HepG2 (cell line): ENCODE data around the gene CGREF1. TPM values are rescaled to one million over a fixed set of nuclear protein-coding genes. Genes with fewer than 3 reads are reported as not detected.

Experiments used
- CREB3 ChIP-seq: sonication (generic); formaldehyde crosslinking; IDR thresholded peaks from 2 replicates; pipeline ENCODE4 v1.5.0; 2020; ENCODE audit warnings: missing genetic modification reagents
- DDIT3 ChIP-seq: sonication (generic); formaldehyde crosslinking; IDR thresholded peaks from 2 replicates; pipeline ENCODE4 v1.4.0; 2020; ENCODE audit warnings: mild to moderate bottlenecking, missing genetic modification reagents
- ETV6 ChIP-seq: sonication (generic); formaldehyde crosslinking; conservative IDR thresholded peaks from 2 replicates; pipeline ENCODE4 v1.4.0; 2020; ENCODE audit warnings: missing genetic modification reagents
- EZH2 ChIP-seq: conservative IDR thresholded peaks from 2 replicates; pipeline ENCODE4 v1.6.1; 2012; ENCODE audit warnings: mild to moderate bottlenecking, low read depth, low read length, moderate library complexity
- FLYWCH1 ChIP-seq: sonication (generic); formaldehyde crosslinking; IDR thresholded peaks from 2 replicates; pipeline ENCODE4 v1.8.1; 2023; ENCODE audit warnings: mild to moderate bottlenecking, missing genetic modification reagents
- HNF4A ChIP-seq: sonication (generic); formaldehyde crosslinking; IDR thresholded peaks from 2 replicates; pipeline ENCODE4 v1.4.0; 2020; ENCODE audit warnings: missing genetic modification reagents
- MIXL1 ChIP-seq: IDR thresholded peaks from 2 replicates; pipeline ENCODE4 v1.6.1; 2016
- NFKBIZ ChIP-seq: IDR thresholded peaks from 2 replicates; pipeline ENCODE4 v1.6.1; 2018; ENCODE audit warnings: missing genetic modification reagents, missing compliant biosample characterization
- NKX3-1 ChIP-seq: sonication (generic); formaldehyde crosslinking; IDR thresholded peaks from 2 replicates; pipeline ENCODE4 v1.5.0; 2020; ENCODE audit warnings: missing genetic modification reagents
- PCBP1 ChIP-seq: fragments of 200-400 bp; formaldehyde crosslinking; IDR thresholded peaks from 2 replicates; pipeline ENCODE4 v1.6.1; 2017; ENCODE audit warnings: mild to moderate bottlenecking, low read depth, low read length, borderline replicate concordance
- SAFB2 ChIP-seq: sonication (generic); formaldehyde crosslinking; IDR thresholded peaks from 2 replicates; pipeline ENCODE4 v1.5.1; 2020; ENCODE audit warnings: missing genetic modification reagents, low read depth, mild to moderate bottlenecking, borderline replicate concordance
- WIZ ChIP-seq: sonication (generic); formaldehyde crosslinking; IDR thresholded peaks from 2 replicates; pipeline ENCODE4 v1.5.1; 2020; ENCODE audit warnings: mild to moderate bottlenecking, missing genetic modification reagents
- ZBTB20 ChIP-seq: sonication (generic); formaldehyde crosslinking; IDR thresholded peaks from 2 replicates; pipeline ENCODE4 v1.8.1; 2023; ENCODE audit warnings: missing genetic modification reagents, low read depth, mild to moderate bottlenecking, borderline replicate concordance
- ZBTB44 ChIP-seq: sonication (generic); formaldehyde crosslinking; IDR thresholded peaks from 2 replicates; pipeline ENCODE4 v1.4.0; 2020; ENCODE audit warnings: missing genetic modification reagents
- ZIK1 ChIP-seq: sonication (generic); formaldehyde crosslinking; IDR thresholded peaks from 2 replicates; pipeline ENCODE4 v1.5.0; 2020; ENCODE audit warnings: mild to moderate bottlenecking, low read depth, missing genetic modification reagents, borderline replicate concordance
- ZNF431 ChIP-seq: sonication (generic); formaldehyde crosslinking; IDR thresholded peaks from 2 replicates; pipeline ENCODE4 v1.9.0; 2022; ENCODE audit warnings: missing genetic modification reagents, low read depth, mild to moderate bottlenecking, borderline replicate concordance
- ZNF501 ChIP-seq: sonication (generic); formaldehyde crosslinking; IDR thresholded peaks from 2 replicates; pipeline ENCODE4 v1.5.1; 2020; ENCODE audit warnings: mild to moderate bottlenecking, moderate library complexity, missing genetic modification reagents
- ZNF543 ChIP-seq: sonication (generic); formaldehyde crosslinking; IDR thresholded peaks from 2 replicates; pipeline ENCODE4 v1.4.0; 2020; ENCODE audit warnings: mild to moderate bottlenecking, missing genetic modification reagents
- ZNF746 ChIP-seq: sonication (generic); formaldehyde crosslinking; IDR thresholded peaks from 2 replicates; pipeline ENCODE4 v1.8.0; 2022; ENCODE audit warnings: mild to moderate bottlenecking, missing genetic modification reagents
- polyA plus RNA-seq, 8 experiments: library from polyadenylated mRNA; depleted of rRNA in 3 of 8; stranded (reverse) in 7 of 8; unstranded in 1 of 8; fragments of >200 nt; fragmentation: Illumina TruSeq in 4 of 8; extraction: Trizol in 4 of 8; gene quantifications; 2 replicates each; pipeline versions ENCODE4 v1.2.1 to v1.2.3, GENCODE V29; 2011 to 2016; ENCODE audit warnings: low read depth in 4 of 8, missing spikeins in 1 of 8, mixed read lengths in 1 of 8; ENCODE audit not compliant: insufficient read depth in 1 of 8
- total RNA-seq, 5 experiments: library from RNA; depleted of rRNA; stranded (reverse); fragments of >200 nt; fragmentation: Illumina TruSeq; extraction: Trizol; gene quantifications; 2 replicates each; pipeline ENCODE4 v1.2.3, GENCODE V29; 2016; ENCODE audit warnings: low read depth in 1 of 5
- TF ChIP-seq, protein P1 (sequence below): sonication (generic); formaldehyde crosslinking; IDR thresholded peaks from 2 replicates; pipeline ENCODE4 v1.4.0; 2020; ENCODE audit warnings: missing genetic modification reagents
- TF ChIP-seq, protein P2 (sequence below): sonication (generic); formaldehyde crosslinking; IDR thresholded peaks from 2 replicates; pipeline ENCODE4 v1.5.0; 2020; ENCODE audit warnings: mild to moderate bottlenecking, missing genetic modification reagents, borderline replicate concordance

Gene CGREF1
- total and polyA plus RNA-seq, 2 of the 13 experiments (the other 11 are each of a cell fraction or from before 2014, with no cell fraction given): 13.9 to 23.4 TPM

- TF ChIP-seq, protein P1, sequence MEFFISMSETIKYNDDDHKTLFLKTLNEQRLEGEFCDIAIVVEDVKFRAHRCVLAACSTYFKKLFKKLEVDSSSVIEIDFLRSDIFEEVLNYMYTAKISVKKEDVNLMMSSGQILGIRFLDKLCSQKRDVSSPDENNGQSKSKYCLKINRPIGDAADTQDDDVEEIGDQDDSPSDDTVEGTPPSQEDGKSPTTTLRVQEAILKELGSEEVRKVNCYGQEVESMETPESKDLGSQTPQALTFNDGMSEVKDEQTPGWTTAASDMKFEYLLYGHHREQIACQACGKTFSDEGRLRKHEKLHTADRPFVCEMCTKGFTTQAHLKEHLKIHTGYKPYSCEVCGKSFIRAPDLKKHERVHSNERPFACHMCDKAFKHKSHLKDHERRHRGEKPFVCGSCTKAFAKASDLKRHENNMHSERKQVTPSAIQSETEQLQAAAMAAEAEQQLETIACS (CRISPR knock-in tag): no peak
- TF ChIP-seq ZNF431 (CRISPR knock-in tag) (no peak; the same call in 1 of the 2 replicates), WIZ (CRISPR knock-in tag) (no peak), ZBTB20 (peak; percentile 76), EZH2 (no peak), DDIT3 (CRISPR knock-in tag) (no peak), ZNF746 (CRISPR knock-in tag) (no peak; the same call in 1 of the 2 replicates), HNF4A (CRISPR knock-in tag) (peak; percentile 87), ZBTB44 (CRISPR knock-in tag) (no peak), NFKBIZ (CRISPR knock-in tag) (peak; percentile 71; the same call in 1 of the 2 replicates), ETV6 (CRISPR knock-in tag) (peak; percentile 11; the same call in 1 of the 2 replicates), SAFB2 (peak; percentile 32; the same call in 1 of the 2 replicates), NKX3-1 (CRISPR knock-in tag) (no peak), ZNF543 (peak; percentile 32; the same call in 1 of the 2 replicates), ZIK1 (CRISPR knock-in tag) (no peak), PCBP1 (no peak), ZNF501 (0 out of 2 replicates have a peak, but pooled peaks have one; percentile 18), FLYWCH1 (CRISPR knock-in tag) (no peak), MIXL1 (CRISPR knock-in tag) (peak; percentile 96), CREB3 (CRISPR knock-in tag) (no peak)
- TF ChIP-seq, protein P2, sequence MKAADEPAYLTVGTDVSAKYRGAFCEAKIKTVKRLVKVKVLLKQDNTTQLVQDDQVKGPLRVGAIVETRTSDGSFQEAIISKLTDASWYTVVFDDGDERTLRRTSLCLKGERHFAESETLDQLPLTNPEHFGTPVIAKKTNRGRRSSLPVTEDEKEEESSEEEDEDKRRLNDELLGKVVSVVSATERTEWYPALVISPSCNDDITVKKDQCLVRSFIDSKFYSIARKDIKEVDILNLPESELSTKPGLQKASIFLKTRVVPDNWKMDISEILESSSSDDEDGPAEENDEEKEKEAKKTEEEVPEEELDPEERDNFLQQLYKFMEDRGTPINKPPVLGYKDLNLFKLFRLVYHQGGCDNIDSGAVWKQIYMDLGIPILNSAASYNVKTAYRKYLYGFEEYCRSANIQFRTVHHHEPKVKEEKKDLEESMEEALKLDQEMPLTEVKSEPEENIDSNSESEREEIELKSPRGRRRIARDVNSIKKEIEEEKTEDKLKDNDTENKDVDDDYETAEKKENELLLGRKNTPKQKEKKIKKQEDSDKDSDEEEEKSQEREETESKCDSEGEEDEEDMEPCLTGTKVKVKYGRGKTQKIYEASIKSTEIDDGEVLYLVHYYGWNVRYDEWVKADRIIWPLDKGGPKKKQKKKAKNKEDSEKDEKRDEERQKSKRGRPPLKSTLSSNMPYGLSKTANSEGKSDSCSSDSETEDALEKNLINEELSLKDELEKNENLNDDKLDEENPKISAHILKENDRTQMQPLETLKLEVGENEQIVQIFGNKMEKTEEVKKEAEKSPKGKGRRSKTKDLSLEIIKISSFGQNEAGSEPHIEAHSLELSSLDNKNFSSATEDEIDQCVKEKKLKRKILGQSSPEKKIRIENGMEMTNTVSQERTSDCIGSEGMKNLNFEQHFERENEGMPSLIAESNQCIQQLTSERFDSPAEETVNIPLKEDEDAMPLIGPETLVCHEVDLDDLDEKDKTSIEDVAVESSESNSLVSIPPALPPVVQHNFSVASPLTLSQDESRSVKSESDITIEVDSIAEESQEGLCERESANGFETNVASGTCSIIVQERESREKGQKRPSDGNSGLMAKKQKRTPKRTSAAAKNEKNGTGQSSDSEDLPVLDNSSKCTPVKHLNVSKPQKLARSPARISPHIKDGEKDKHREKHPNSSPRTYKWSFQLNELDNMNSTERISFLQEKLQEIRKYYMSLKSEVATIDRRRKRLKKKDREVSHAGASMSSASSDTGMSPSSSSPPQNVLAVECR (CRISPR knock-in tag): peak; percentile 61
Observed at GRCh38 chr2:27093430-27094352, 25.2 kb downstream of the CGREF1 start (continued).
